Astrocyte of the hippocampus (primary cell): ENCODE measurements around the gene HIRA.
"Not testable (repeated sequence)": the region's sequence is repeated elsewhere in the genome, so short reads cannot be mapped to it uniquely, and the experiment has no call there.

Experiments
- DNase-seq: peaks from one replicate; pipeline ENCODE4 v3.0.0; 2011; ENCODE audit warnings: low read depth, low spot score

HIRA gene

DNA sequence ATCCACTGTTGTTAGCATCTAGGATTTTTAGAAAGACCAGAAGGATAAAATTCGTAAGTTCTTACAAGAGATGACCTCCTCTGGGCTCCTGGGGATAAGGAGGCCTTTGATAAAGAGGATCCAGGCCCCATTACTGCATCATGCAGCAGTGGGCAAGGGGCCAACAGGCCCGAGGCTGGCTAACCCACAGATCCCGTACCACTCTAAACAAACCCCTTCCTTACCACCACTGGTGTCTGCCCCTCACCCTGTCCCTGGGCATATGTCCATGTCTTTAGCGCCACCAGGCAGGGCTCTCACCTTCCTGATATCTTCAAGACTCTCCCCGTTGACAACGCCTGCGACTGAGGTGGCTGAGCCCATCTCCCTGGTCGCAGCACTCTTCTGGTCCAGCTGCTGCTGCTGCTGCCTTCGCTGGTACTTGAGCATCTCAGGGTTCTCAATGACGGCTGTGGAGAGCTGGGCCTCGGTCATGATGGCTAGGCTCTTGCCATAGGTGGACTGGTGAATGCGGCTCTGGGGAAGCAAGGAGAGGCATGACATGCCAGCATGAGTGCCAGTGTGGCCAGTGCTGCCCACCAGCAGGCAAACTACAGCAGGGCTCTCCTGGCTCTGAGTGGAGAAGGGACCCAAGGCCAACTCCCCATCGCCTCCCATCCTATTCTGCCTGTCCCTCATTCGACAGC, 46.2 kb downstream of the HIRA start:
- DNase-seq = no peak

GRCh38 chr22:19383292-19383691, 48.2 kb downstream of the HIRA start:
- DNase-seq = no peak

- DNase-seq = no peak
These were observed 49.3 kb downstream of the HIRA start for GRCh38 chr22:19382240-19382639.

DNA sequence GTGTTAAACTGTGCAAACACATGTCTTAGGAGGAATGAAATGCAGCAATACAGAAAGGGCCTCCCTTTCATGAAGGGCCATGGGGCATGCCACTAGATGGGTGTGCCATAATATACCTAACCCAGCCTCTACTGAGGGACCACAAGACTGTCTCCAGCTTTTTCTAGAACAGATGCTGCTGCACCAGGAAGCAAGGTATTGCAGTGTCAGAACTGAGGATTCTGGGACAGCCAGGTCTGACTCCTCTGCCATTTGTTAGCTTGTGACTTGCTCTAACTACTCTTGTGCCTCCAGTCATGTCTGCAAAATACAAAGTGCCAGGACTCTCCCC, 53.2 kb downstream of the HIRA start:
- DNase-seq = no peak

DNA sequence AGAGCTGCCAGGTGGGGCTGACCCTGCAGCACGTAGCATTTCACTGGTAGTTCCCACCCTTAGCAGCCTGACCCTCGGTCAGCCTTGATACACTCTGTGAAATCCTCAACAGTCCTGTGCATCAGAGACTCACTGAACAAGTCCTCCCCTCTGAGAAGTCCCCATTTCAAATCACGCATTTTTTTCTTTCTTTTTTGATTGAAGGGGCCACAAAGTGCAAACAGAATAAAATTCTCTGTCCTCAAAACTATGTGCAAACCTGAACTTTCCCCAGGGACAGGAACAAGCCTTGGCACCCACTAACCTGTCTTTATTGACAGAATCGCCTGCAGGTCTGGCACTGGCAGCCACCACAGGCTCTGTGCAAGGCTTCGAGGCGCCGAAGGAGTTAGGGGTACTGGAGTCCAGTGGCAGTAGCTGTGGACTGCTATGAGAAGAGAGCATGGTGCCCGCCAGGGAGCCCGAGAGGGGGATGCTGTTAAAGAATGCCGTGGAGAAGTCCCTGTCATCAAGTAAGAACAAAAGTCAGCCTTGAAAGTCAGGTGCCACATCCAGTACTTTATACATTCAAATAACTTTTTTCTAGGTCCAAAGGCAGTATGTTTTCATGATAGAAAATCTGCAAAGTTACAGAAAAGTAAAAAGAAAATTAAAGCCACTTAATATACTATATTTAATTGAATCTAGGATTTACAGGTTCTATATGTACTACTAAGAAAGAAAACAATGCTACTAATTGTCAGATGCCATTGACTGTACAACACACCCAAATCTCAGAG, 53.8 kb downstream of the HIRA start:
- DNase-seq = no peak

- DNase-seq = no peak
These were observed 54.6 kb downstream of the HIRA start for GRCh38 chr22:19376971-19377370.

- DNase-seq = no peak
These were observed 55.3 kb downstream of the HIRA start for GRCh38 chr22:19376247-19376646.

DNA sequence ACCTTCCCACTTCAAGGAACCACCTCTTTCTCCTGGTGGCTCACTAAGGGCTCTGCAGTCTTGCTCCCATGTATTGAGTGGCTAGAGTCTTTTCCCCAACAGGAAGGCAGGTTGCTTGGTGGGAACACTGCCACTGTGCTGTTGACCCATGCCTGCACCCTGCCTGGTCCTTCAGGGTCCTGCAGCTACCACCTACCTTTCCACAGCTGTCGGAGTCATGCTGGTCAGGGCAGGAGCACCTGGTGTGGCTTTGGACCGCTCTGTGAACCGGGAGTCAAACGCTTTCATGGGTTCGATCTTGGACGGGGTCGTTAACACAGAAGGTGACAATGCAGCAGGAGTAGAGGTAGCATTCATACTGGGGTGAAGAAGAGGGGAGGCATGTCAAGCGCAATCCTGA, 56.1 kb downstream of the HIRA start:
- no peak for DNase-seq

- DNase-seq = no peak
These were observed 57.1 kb downstream of the HIRA start for GRCh38 chr22:19374410-19374809.

- DNase-seq = no peak
These were observed 58.1 kb downstream of the HIRA start for GRCh38 chr22:19373450-19373849.

DNA sequence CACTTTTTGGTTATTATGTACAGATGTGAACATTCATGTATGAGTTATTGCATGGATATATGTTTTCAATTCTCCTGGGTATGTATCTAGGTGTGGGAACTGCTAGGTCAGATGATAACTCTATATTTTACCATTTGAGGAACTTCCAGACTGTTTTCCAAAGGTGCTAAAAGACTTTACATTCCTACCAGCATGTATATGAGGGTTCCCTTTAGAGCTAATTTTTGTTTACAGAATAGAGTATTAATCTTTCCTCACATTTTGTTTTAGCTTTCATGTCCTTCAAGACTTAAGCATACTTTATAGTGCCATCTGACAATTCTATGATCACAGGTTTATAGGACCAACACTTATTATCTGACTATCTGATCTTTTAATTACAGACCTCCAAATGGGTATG, 59.6 kb downstream of the HIRA start:
- DNase-seq = no peak

GRCh38 chr22:19368876-19369275, 62.7 kb downstream of the HIRA start:
- DNase-seq = no peak

DNA sequence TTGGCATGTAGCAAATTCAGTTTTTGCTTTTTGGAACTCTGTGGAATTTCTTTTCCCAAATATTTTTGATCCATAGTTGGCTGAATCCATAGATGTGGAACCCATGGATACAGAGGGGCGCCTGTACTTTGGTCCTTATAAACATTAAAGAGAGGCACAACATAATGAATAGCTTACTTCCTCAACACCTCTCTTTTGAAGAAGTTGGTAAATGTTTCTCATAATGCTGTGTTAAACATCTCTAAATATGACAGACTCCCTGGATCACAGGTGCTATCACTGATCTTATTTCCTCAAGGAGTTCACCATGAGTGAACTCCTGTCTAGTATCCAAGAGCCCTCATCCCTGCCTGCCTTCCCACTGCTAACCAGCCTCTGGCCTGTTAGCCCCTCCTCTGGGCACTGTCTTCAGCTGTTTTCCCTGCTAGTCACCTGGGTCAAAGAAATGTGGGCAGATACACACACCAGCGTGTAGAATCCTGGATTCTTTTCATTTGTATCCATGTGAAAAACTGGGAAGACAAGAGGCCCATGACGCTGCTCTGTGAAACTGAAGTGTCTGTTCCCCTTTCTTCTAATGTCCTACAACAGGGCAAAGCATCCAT, 63.7 kb downstream of the HIRA start:
- DNase-seq = no peak

- not testable (repeated sequence) for DNase-seq
These were observed 68.0 kb downstream of the HIRA start for GRCh38 chr22:19363541-19363940.

DNA sequence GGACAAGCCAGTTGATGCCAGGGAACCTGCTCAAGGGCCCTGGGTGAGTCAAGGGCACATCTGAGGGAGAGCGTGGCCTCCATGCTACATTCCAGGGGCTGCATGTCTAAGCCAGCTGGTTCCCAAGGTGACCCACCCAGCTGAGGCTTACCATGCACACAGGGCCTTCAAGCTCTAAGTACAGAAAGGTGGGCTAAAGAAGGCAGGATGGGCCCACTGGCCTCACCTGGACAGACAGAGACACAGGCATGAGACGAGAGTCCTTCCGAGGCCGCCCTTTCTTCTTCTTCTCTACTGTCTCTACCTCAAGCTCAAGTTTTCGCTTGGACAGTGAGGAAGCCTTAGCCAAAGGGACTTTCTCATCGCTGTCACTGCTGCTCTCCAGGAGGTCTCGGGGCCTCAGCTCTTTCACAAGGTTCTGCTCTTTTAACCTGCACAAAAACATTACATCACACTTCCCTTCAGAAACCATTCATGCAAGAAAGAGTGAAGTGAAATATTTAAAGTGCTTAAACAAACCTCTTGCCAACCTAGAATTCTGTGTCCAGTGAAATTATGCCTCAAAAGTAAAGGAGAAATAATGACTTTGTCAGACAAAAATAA, 69.9 kb downstream of the HIRA start:
- no peak for DNase-seq

- no peak for DNase-seq
These were observed 70.7 kb downstream of the HIRA start for GRCh38 chr22:19360862-19361261.

DNA sequence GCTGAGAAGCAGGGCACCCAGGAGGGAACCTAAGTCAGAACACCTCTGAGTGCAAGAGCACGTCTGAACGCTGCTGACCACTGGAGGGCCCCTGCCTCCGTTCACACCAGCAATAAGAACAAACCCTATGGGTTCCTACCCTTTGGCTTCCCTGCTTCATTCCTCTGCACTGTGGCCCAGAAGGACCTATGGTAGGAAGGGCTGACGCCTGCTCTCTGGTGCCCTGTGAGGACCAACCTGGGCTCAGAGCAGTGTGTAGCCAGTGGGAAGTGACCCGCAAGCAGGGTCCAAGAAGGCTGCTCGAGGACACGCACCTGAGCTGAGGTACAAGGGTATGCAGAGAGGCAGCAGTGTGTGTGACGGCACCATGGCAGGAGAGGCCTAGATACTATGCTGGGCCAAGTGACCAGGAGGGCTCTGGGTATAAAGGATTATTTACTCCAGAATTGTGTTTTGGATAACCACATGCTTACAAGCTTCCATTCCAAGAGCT, 71.2 kb downstream of the HIRA start:
- DNase-seq = no peak

DNA sequence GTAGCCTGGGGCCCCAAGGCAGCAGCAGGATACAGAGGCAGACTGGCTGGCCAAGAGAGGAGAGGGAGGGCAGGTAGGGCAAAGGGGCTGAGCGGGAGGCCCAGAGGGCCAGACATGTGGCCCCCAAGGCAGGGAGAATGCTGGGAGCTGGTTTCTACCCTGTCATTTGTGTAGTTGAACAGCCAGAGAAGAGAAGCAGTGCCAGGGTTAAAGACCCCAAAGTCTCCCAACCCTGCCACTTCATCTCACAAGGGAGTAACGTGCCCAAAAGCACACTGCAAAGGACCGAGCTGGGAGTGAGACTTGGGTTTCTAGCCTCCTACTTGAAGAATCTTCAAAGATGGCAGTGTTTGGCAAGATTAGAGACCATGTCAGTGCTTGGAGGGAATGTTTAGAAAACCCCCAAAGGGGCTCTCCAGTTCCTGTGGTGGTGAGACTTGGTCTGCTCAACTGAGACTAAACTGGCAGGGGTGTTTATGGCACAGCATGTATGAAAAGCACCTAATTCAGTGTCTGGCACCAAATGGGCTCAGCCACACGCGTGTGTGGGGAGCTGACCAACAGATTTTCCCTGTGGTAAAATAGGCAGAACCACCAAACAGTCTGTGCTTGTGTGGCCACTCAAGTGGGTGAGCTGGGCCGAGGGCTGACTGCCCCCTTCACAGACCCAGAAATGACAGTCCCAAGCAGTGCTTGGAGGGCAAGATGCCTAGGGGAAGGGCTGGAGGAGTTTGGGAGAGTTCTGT, 71.8 kb downstream of the HIRA start:
- no peak for DNase-seq

GRCh38 chr22:19358703-19359553, 72.6 kb downstream of the HIRA start:
- DNase-seq = no peak

DNA sequence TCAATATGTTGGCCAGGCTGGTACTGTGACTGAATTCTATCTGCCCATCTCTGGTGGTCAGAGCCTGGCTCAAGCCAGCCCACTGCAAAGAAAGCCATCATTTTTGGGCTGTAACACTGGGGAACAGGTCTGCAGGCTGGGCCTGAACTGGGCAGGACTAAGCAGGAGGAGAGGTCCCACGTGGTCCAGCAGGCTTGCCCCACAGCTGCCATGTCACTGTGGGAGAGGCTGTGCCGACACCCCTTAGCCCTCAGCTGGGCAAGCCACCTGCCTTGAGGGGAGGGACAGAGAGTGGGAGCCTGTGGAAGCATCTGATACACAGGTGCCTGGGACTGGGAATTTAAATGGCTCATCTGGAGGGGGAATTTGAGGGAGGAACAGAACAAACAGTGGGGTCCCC, 73.3 kb downstream of the HIRA start:
- DNase-seq = no peak
